AG10803 (cell line): Measurements from ENCODE around the gene TP73.
"Not testable (repeated sequence)": the region's sequence is repeated elsewhere in the genome, so short reads cannot be mapped to it uniquely, and the experiment has no call there.

Experiments used
- DNase-seq: peaks from one replicate; pipeline ENCODE4 v3.0.0; 2010; ENCODE audit warnings: low read depth
- H3K4me3 ChIP-seq: 2 replicates; pipeline ENCODE4 v1.5.1; 2011; ENCODE audit warnings: mild to moderate bottlenecking, low read length, control low read depth
- CTCF ChIP-seq: conservative IDR thresholded peaks from 2 replicates; pipeline ENCODE4 v1.5.1; 2011; ENCODE audit warnings: mild to moderate bottlenecking, low read length, control low read depth, inconsistent platforms

TP73 gene

GRCh38 chr1:3620708-3621107 lies 31.6 kb upstream of the TP73 start:
- DNase-seq = no peak
- no peak for TF ChIP-seq CTCF
- no peak overlapping the region for H3K4me3 ChIP-seq

GRCh38 chr1:3621151-3621671 lies 31.1 kb upstream of the TP73 start:
- DNase-seq = peak; percentile 17
- peak; percentile 55 for TF ChIP-seq CTCF
- H3K4me3 ChIP-seq = not testable (repeated sequence)

GRCh38 chr1:3622102-3622501 lies 30.2 kb upstream of the TP73 start:
- DNase-seq, H3K4me3 ChIP-seq: not testable (repeated sequence)

- DNase-seq = no peak
- no peak for TF ChIP-seq CTCF
- H3K4me3 ChIP-seq = peak overlapping the region; percentile 86
Measured at GRCh38 chr1:3623441-3624199, 28.7 kb upstream of the TP73 start.

DNA sequence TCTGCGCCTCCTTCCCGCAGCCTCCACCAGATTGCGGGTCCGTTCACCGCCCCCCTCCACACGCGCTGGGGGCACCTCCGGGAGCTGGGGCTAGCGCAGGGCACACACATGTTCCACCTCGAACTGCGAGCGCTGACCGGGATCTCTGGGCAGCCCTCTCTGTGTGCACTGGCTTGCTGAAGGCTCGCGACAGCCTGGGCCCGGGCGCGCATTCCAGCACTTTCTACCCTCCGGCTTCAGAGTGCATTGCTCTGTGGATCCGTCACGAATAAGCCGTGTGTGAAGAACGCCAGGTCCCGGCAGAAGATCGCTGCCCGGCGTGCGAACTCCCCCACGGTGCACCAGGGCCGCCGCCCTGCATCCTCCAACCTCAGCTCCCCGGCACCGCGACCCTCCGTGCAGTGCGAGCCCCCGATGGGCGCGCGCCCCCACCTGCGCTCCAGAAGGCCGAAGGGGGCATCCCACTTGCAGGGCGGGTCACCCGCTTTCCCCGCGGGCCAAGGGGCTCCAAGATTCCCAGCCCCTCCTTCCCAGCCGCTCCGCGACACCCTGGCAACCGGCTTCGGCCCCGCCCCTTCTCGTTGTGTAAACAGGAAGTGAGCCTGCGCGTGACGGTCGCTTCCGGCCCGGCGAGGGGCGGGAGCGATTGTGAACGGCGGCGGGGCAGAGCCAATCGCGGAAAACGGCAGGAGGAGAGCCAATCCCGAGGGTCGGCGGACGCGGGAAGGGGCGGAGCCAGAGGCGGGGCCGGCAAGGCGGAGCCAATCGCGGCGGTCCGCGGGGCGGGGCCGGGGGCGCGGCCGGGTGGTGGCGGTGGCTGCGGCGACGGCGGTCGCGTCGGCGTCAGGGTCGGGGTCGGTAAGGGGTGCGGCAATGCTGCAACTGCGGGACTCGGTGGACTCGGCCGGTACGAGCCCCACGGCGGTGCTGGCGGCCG lies 27.8 kb upstream of the TP73 start, which contains the start of gene TPRG1L:
Gene TPRG1L (plus strand): TSS at position 816 of the 937 bp plus-strand sequence. CDS start 58 bp downstream, at position 874.
- peak; percentile 92 for DNase-seq
- TF ChIP-seq CTCF = no peak
- H3K4me3 ChIP-seq = peak within 1 kb of the TSS; percentile 86

GRCh38 chr1:3625151-3625907 lies 27.0 kb upstream of the TP73 start:
- H3K4me3 ChIP-seq = peak overlapping the region; percentile 70
- no peak for TF ChIP-seq CTCF
- DNase-seq = peak; percentile 27

GRCh38 chr1:3626025-3626424 lies 26.3 kb upstream of the TP73 start:
- TF ChIP-seq CTCF = no peak
- DNase-seq = no peak
- peak overlapping the region; percentile 70 for H3K4me3 ChIP-seq
